Measurements from ENCODE around the gene TLE1. TPM values are rescaled to one million over a fixed set of nuclear protein-coding genes. Genes with fewer than 3 reads are reported as not detected.
"Not testable (repeated sequence)": the region's sequence is repeated elsewhere in the genome, so short reads cannot be mapped to it uniquely, and the experiment has no call there.

TLE1 gene
- total and polyA plus RNA-seq, 4 donors: 20.9 to 39.9 (median 31.8) TPM

GRCh38 chr9:81688262-81689092, 870 bp downstream of the TLE1 start:
- peak; percentile 74 to 90 for DNase-seq
- intact Hi-C loops (cut with DNase I): loop anchor here (2.0 to 10.0 kb wide), 7 partner anchors 76 to 796 kb away; no protein-coding TSS in a partner anchor
- peak overlapping the region; percentile 38 to 96 for H3K4me3 ChIP-seq (ENCODE audit: low read length in 2 of 2)

GRCh38 chr9:81687521-81688261, 1.7 kb downstream of the TLE1 start:
- H3K36me3 ChIP-seq (ENCODE audit: control insufficient read depth in 1 of 2, insufficient read depth in 2 of 2, low read length in 1 of 2): no peaks in the 10 kb centered on the region
- DNase-seq (peak; percentile 67 to 85), ATAC-seq (ENCODE audit: low FRiP score) (no peak)
- peak overlapping the region; percentile 38 to 96 for H3K4me3 ChIP-seq (ENCODE audit: low read length in 2 of 2)
- H3K27me3 ChIP-seq (ENCODE audit: control insufficient read depth in 1 of 2, insufficient read depth in 2 of 2, low read length in 1 of 2): no peaks in the 10 kb centered on the region
- H3K27ac ChIP-seq (ENCODE audit: low read depth in 1 of 2, low read length in 2 of 2): peak overlapping the region; percentile 84 to 92
- intact Hi-C loops (cut with DNase I): loop anchor here (1.0 to 10.0 kb wide), 9 partner anchors 75 to 797 kb away; no protein-coding TSS in a partner anchor
- WGBS, 2 donors: 1% methylated on average over 46 to 51 of the region's 51 CpGs
- H3K4me1 ChIP-seq (ENCODE audit: control insufficient read depth in 1 of 2, insufficient read depth in 2 of 2, low read length in 2 of 2): peaks cover 0 to 5% of the 10 kb centered on the region in 2 donors
- H3K9me3 ChIP-seq (ENCODE audit: control insufficient read depth, low read length): no peaks in the 10 kb centered on the region

More at GRCh38 chr9:81688262-81689092, 870 bp downstream of the TLE1 start:
- H3K27ac ChIP-seq (ENCODE audit: low read depth in 1 of 2, low read length in 2 of 2): peak overlapping the region; percentile 87 to 92
- H3K36me3 ChIP-seq (ENCODE audit: control insufficient read depth in 1 of 2, insufficient read depth in 2 of 2, low read length in 1 of 2); H3K4me1 ChIP-seq (ENCODE audit: control insufficient read depth in 1 of 2, insufficient read depth in 2 of 2, low read length in 2 of 2); H3K9me3 ChIP-seq (ENCODE audit: control insufficient read depth, low read length); H3K27me3 ChIP-seq (ENCODE audit: control insufficient read depth in 1 of 2, insufficient read depth in 2 of 2, low read length in 1 of 2): not testable (repeated sequence)
- peak; percentile 45 for ATAC-seq (ENCODE audit: low FRiP score)
- 0 to 1% methylated on average over 89 to 107 of the region's 107 CpGs for WGBS, 2 donors

GRCh38 chr9:81686614-81687520, 2.5 kb downstream of the TLE1 start:
- WGBS, 2 donors: 1% methylated on average over 36 of the region's 36 CpGs

GRCh38 chr9:81685763-81686613, 3.4 kb downstream of the TLE1 start:
- H3K4me1 ChIP-seq (ENCODE audit: control insufficient read depth in 1 of 2, insufficient read depth in 2 of 2, low read length in 2 of 2): peaks cover 0 to 5% of the 10 kb centered on the region in 2 donors
- 8 to 12% methylated on average over 5 of the region's 5 CpGs for WGBS, 2 donors
- no peaks in the 10 kb centered on the region for H3K27me3 ChIP-seq (ENCODE audit: control insufficient read depth in 1 of 2, insufficient read depth in 2 of 2, low read length in 1 of 2)
- H3K4me3 ChIP-seq (ENCODE audit: low read length in 2 of 2): peak overlapping the region; percentile 38 to 96
- no peaks in the 10 kb centered on the region for H3K36me3 ChIP-seq (ENCODE audit: control insufficient read depth in 1 of 2, insufficient read depth in 2 of 2, low read length in 1 of 2)
- no peaks in the 10 kb centered on the region for H3K9me3 ChIP-seq (ENCODE audit: control insufficient read depth, low read length)
- DNase-seq (no peak), ATAC-seq (ENCODE audit: low FRiP score) (no peak)
- H3K27ac ChIP-seq (ENCODE audit: low read depth in 1 of 2, low read length in 2 of 2): no peak overlapping the region
- intact Hi-C loops (cut with DNase I): loop anchor here (5.0 to 10.0 kb wide), 6 partner anchors 74 to 799 kb away; no protein-coding TSS in a partner anchor

More at GRCh38 chr9:81686614-81687520, 2.5 kb downstream of the TLE1 start:
- no peaks in the 10 kb centered on the region for H3K36me3 ChIP-seq (ENCODE audit: control insufficient read depth in 1 of 2, insufficient read depth in 2 of 2, low read length in 1 of 2)
- DNase-seq (peak; percentile 85 to 92), ATAC-seq (ENCODE audit: low FRiP score) (peak; percentile 61)
- no peaks in the 10 kb centered on the region for H3K27me3 ChIP-seq (ENCODE audit: control insufficient read depth in 1 of 2, insufficient read depth in 2 of 2, low read length in 1 of 2)
- peaks cover 0 to 5% of the 10 kb centered on the region in 2 donors for H3K4me1 ChIP-seq (ENCODE audit: control insufficient read depth in 1 of 2, insufficient read depth in 2 of 2, low read length in 2 of 2)
- H3K27ac ChIP-seq (ENCODE audit: low read depth in 1 of 2, low read length in 2 of 2): peak overlapping the region; percentile 29 to 92
- intact Hi-C loops (cut with DNase I): loop anchor here (1.0 to 10.0 kb wide), 8 partner anchors 75 to 798 kb away; no protein-coding TSS in a partner anchor
- peak overlapping the region; percentile 38 to 96 for H3K4me3 ChIP-seq (ENCODE audit: low read length in 2 of 2)
- no peaks in the 10 kb centered on the region for H3K9me3 ChIP-seq (ENCODE audit: control insufficient read depth, low read length)

- H3K4me3 ChIP-seq (ENCODE audit: low read length in 2 of 2): no peak overlapping the region
- intact Hi-C loops (cut with DNase I): loop anchor here (5.0 to 10.0 kb wide), 6 partner anchors 72 to 800 kb away; no protein-coding TSS in a partner anchor
- 45 to 46% methylated on average over 4 of the region's 4 CpGs for WGBS, 2 donors
- no peaks in the 10 kb centered on the region for H3K36me3 ChIP-seq (ENCODE audit: control insufficient read depth in 1 of 2, insufficient read depth in 2 of 2, low read length in 1 of 2)
- peaks cover 0 to 5% of the 10 kb centered on the region in 2 donors for H3K4me1 ChIP-seq (ENCODE audit: control insufficient read depth in 1 of 2, insufficient read depth in 2 of 2, low read length in 2 of 2)
- DNase-seq: no peak
- H3K27ac ChIP-seq (ENCODE audit: low read depth in 1 of 2, low read length in 2 of 2): no peak overlapping the region
- ATAC-seq (ENCODE audit: low FRiP score): no peak
- no peaks in the 10 kb centered on the region for H3K27me3 ChIP-seq (ENCODE audit: control insufficient read depth in 1 of 2, insufficient read depth in 2 of 2, low read length in 1 of 2)
- H3K9me3 ChIP-seq (ENCODE audit: control insufficient read depth, low read length): no peaks in the 10 kb centered on the region
Observed at GRCh38 chr9:81684635-81685034, 4.7 kb downstream of the TLE1 start.

- DNase-seq (no peak), ATAC-seq (ENCODE audit: low FRiP score) (no peak)
- intact Hi-C loops (cut with DNase I): loop anchor here (10.0 kb wide), 3 partner anchors 189 to 801 kb away; no protein-coding TSS in a partner anchor
- H3K27ac ChIP-seq (ENCODE audit: low read depth in 1 of 2, low read length in 2 of 2): no peak overlapping the region
- H3K27me3 ChIP-seq (ENCODE audit: control insufficient read depth in 1 of 2, insufficient read depth in 2 of 2, low read length in 1 of 2): no peaks in the 10 kb centered on the region
- WGBS, 2 donors: 57 to 64% methylated on average over 3 of the region's 3 CpGs
- H3K4me1 ChIP-seq (ENCODE audit: control insufficient read depth in 1 of 2, insufficient read depth in 2 of 2, low read length in 2 of 2): peaks cover 0 to 5% of the 10 kb centered on the region in 2 donors
- peak overlapping the region in 1 of 2 donors; percentile 37 for H3K4me3 ChIP-seq (ENCODE audit: low read length in 2 of 2)
- no peaks in the 10 kb centered on the region for H3K36me3 ChIP-seq (ENCODE audit: control insufficient read depth in 1 of 2, insufficient read depth in 2 of 2, low read length in 1 of 2)
- no peaks in the 10 kb centered on the region for H3K9me3 ChIP-seq (ENCODE audit: control insufficient read depth, low read length)
Observed at GRCh38 chr9:81683704-81684103, 5.6 kb downstream of the TLE1 start.

GRCh38 chr9:81683238-81683637, 6.1 kb downstream of the TLE1 start:
- no peak for ATAC-seq (ENCODE audit: low FRiP score)

More at GRCh38 chr9:81683238-81683637, 6.1 kb downstream of the TLE1 start:
- Histone ChIP-seq H3K9me3 (ENCODE audit: control insufficient read depth, low read length) (no peaks in the 10 kb centered on the region), H3K27me3 (ENCODE audit: control insufficient read depth in 1 of 2, insufficient read depth in 2 of 2, low read length in 1 of 2) (no peaks in the 10 kb centered on the region), H3K4me1 (ENCODE audit: control insufficient read depth in 1 of 2, insufficient read depth in 2 of 2, low read length in 2 of 2) (peaks cover 0 to 5% of the 10 kb centered on the region in 2 donors), H3K4me3 (ENCODE audit: low read length in 2 of 2) (peak overlapping the region; percentile 29 to 37), H3K27ac (ENCODE audit: low read depth in 1 of 2, low read length in 2 of 2) (no peak overlapping the region), H3K36me3 (ENCODE audit: control insufficient read depth in 1 of 2, insufficient read depth in 2 of 2, low read length in 1 of 2) (no peaks in the 10 kb centered on the region)
- WGBS, 2 donors: 16 to 23% methylated on average over 3 of the region's 3 CpGs
- intact Hi-C loops (cut with DNase I): loop anchor here (10.0 kb wide), 3 partner anchors 188 to 802 kb away; no protein-coding TSS in a partner anchor
- no peak for DNase-seq

All from aorta (tissue), 5 donors.